Adipocyte (in vitro differentiated cells): ENCODE measurements around the gene TOMM22.
A peak's percentile ranks its signal among the peaks of the same experiment; 100 is the strongest.
"Not testable (repeated sequence)": the region's sequence is repeated elsewhere in the genome, so short reads cannot be mapped to it uniquely, and the experiment has no call there.

ENCODE experiments used
- DNase-seq: peaks from one replicate; pipeline ENCODE4 v3.0.0-alpha.2; 2015; ENCODE audit warnings: low read depth
- H3K27me3 ChIP-seq: replicated peaks from 2 replicates; pipeline ENCODE4 v1.7.0; 2013; ENCODE audit warnings: mild to moderate bottlenecking, low read length, moderate library complexity; ENCODE audit not compliant: control insufficient read depth, insufficient read depth
- H3K36me3 ChIP-seq: 2 replicates; pipeline ENCODE4 v1.7.0; 2013; ENCODE audit warnings: low read length, mild to moderate bottlenecking, moderate library complexity; ENCODE audit not compliant: control insufficient read depth, insufficient read depth, severe bottlenecking
- H3K4me1 ChIP-seq: 2 replicates; pipeline ENCODE4 v1.7.0; 2013; ENCODE audit warnings: mild to moderate bottlenecking, low read length, moderate library complexity; ENCODE audit not compliant: control insufficient read depth, insufficient read depth
- H3K4me3 ChIP-seq: 2 replicates; pipeline ENCODE4 v1.7.0; 2013; ENCODE audit warnings: mild to moderate bottlenecking, low read length, moderate library complexity
- H3K9ac ChIP-seq: 2 replicates; pipeline ENCODE4 v1.7.0; 2013; ENCODE audit warnings: mild to moderate bottlenecking, low read length, moderate library complexity
- H3K9me3 ChIP-seq: 2 replicates; pipeline ENCODE4 v1.7.0; 2013; ENCODE audit warnings: mild to moderate bottlenecking, low read length, moderate library complexity; ENCODE audit not compliant: control insufficient read depth

Gene TOMM22

DNA sequence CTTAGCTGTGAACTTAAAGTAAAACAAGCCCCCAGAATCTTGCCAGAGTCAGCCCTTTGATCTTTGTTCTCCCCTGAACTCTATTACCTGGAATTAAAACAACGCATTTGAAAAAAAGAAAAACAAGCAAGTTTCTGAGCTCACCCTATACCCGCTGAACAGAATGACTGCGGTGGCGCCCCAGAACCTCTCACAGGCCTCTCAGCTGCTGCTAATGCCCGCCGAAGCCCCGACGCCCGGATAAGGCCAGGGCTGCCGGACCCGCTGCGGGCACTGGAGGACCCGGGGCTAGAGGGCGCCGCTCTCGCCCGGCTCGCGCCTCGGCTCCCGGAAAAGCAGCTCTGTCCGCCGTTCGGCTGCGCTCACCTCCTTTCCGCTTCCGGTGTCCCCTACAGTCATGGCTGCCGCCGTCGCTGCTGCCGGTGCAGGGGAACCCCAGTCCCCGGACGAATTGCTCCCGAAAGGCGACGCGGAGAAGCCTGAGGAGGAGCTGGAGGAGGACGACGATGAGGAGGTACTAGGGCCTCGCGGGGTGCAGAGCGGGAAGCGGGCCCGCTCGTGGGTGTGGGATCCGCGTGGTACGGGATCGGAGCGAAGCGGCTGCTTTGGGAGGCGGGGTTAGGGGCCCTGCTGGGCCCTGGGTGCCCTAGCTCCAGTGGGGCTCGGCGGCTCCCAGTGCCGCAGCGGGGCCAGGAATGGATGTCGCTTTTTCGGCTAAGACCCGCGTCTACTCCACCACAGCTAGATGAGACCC is at the start of gene TOMM22:
Gene TOMM22, plus strand, starts transcription at position 376 of the 754 bp plus-strand sequence. Its CDS starts 22 bp downstream, at position 398.
- no peaks in the 10 kb centered on the region for H3K27me3 ChIP-seq
- H3K4me3 ChIP-seq = peak within 1 kb of the TSS; percentile 89
- H3K9ac ChIP-seq = peak within 1 kb of the TSS; percentile 97
- H3K9me3 ChIP-seq = no peaks in the 10 kb centered on the region
- peaks cover 36% of the 10 kb centered on the region for H3K36me3 ChIP-seq
- peaks cover 9% of the 10 kb centered on the region for H3K4me1 ChIP-seq
- peak; percentile 96 for DNase-seq

- H3K4me1 ChIP-seq = peaks cover 9% of the 10 kb centered on the region
- no peaks in the 10 kb centered on the region for H3K36me3 ChIP-seq
- no peak for DNase-seq
- H3K9ac ChIP-seq = no peak overlapping the region
- H3K9me3 ChIP-seq = no peaks in the 10 kb centered on the region
- H3K27me3 ChIP-seq = no peaks in the 10 kb centered on the region
- no peak overlapping the region for H3K4me3 ChIP-seq
Observed at GRCh38 chr22:38632528-38632927, 49.2 kb upstream of the TOMM22 start.

- Histone ChIP-seq H3K27me3 (no peaks in the 10 kb centered on the region), H3K9me3 (no peaks in the 10 kb centered on the region), H3K4me3 (no peak overlapping the region), H3K36me3 (no peaks in the 10 kb centered on the region), H3K9ac (no peak overlapping the region), H3K4me1 (no peaks in the 10 kb centered on the region)
- DNase-seq = no peak
Observed at GRCh38 chr22:38638216-38638615, 43.5 kb upstream of the TOMM22 start.

GRCh38 chr22:38638728-38639127 is 43.0 kb upstream of the TOMM22 start:
- Histone ChIP-seq H3K4me1 (no peaks in the 10 kb centered on the region), H3K27me3 (no peaks in the 10 kb centered on the region), H3K4me3 (no peak overlapping the region), H3K9ac (no peak overlapping the region), H3K36me3 (no peaks in the 10 kb centered on the region), H3K9me3 (no peaks in the 10 kb centered on the region)
- no peak for DNase-seq

- DNase-seq = no peak
- Histone ChIP-seq H3K4me1 (no peaks in the 10 kb centered on the region), H3K36me3 (no peaks in the 10 kb centered on the region), H3K9me3 (no peaks in the 10 kb centered on the region), H3K4me3 (no peak overlapping the region), H3K9ac (no peak overlapping the region), H3K27me3 (no peaks in the 10 kb centered on the region)
Observed at GRCh38 chr22:38641476-38642040, 40.2 kb upstream of the TOMM22 start.

- not testable (repeated sequence) for H3K4me3 ChIP-seq, H3K9me3 ChIP-seq, DNase-seq, H3K36me3 ChIP-seq, H3K4me1 ChIP-seq, H3K9ac ChIP-seq, H3K27me3 ChIP-seq
Observed at GRCh38 chr22:38644245-38644644, 37.5 kb upstream of the TOMM22 start.

DNA sequence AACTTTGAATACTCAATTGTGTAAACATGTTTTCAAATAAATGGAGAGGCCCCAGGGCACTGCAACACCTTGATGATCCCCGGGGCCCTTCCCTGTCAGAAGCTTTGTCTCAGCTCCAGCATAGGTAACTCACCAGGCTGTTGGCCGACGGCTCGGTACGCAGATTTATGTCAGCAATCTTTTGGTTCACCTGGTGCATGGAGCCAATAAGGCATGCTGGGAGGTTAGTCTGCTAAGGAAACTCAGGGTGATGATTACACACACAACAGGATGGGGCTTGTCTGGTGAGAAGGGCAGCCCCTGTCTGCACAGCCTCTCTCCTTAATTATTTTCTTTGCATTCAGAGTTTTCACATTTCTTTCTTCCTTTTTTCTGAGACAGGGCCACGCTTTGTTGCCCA is 36.3 kb upstream of the TOMM22 start:
- DNase-seq = no peak
- Histone ChIP-seq H3K27me3 (no peaks in the 10 kb centered on the region), H3K4me3 (no peak overlapping the region), H3K36me3 (no peaks in the 10 kb centered on the region), H3K4me1 (no peaks in the 10 kb centered on the region), H3K9ac (no peak overlapping the region), H3K9me3 (no peaks in the 10 kb centered on the region)

DNA sequence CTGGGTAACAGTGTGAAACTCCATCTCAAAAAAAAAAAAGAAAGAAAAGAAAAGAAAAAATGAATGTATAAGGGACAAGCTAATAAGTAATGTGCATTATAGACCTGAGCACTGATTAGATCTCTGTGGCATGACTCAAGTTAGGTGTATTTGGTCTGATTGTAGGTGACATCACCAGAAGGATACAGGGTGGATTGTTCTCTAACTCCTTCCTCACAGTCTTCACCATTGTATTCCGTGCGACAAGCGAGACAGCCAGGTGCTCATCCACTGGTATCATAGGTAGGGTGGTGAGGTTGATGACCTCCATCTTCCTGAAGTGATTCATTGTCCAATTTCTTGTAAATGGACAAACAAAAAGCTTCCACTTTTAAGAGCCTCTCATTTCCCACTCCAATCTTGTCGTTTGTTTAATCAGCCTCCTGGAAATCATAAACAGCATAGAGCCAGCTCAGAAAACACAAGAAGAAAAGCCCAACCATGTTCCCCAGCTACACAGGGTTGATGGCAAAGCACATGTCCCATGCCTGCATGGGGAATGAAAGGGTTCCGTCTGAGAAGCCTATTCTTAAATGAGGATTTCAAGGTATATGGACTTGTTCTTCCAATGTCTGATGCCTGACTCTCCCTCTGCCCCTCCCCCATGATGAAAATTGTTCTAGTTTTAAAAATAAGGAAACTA is 31.8 kb upstream of the TOMM22 start:
- no peaks in the 10 kb centered on the region for H3K36me3 ChIP-seq
- H3K9me3 ChIP-seq = no peaks in the 10 kb centered on the region
- H3K4me3 ChIP-seq = no peak overlapping the region
- no peak overlapping the region for H3K9ac ChIP-seq
- no peak for DNase-seq
- H3K27me3 ChIP-seq = no peaks in the 10 kb centered on the region
- H3K4me1 ChIP-seq = no peaks in the 10 kb centered on the region

- no peak overlapping the region for H3K4me3 ChIP-seq
- no peak for DNase-seq
- no peaks in the 10 kb centered on the region for H3K36me3 ChIP-seq
- H3K9ac ChIP-seq = no peak overlapping the region
- peaks cover 13% of the 10 kb centered on the region for H3K4me1 ChIP-seq
- no peaks in the 10 kb centered on the region for H3K27me3 ChIP-seq
- no peaks in the 10 kb centered on the region for H3K9me3 ChIP-seq
Observed at GRCh38 chr22:38652859-38653258, 28.9 kb upstream of the TOMM22 start.

DNA sequence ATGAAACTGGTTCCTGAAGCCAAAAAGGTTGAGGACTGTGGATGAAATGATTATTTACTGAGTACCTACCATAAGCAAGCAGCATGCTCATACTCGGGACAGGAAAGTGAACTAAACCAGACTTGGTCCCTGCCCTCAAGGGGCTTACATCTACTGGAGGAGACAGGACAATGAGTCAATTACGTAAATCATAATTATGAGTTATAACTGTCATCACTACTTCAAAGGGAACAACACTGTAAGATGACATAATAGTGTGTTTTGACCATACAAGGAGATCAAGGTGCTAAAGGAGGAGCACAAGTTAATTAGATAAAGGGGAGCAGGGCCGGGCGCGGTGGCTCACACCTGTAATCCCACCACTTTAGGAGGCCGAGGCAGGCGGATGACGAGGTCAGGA is 28.0 kb upstream of the TOMM22 start:
- H3K4me1 ChIP-seq = peaks cover 13% of the 10 kb centered on the region
- no peak overlapping the region for H3K4me3 ChIP-seq
- no peak overlapping the region for H3K9ac ChIP-seq
- H3K36me3 ChIP-seq = no peaks in the 10 kb centered on the region
- no peaks in the 10 kb centered on the region for H3K9me3 ChIP-seq
- no peaks in the 10 kb centered on the region for H3K27me3 ChIP-seq
- DNase-seq = no peak

GRCh38 chr22:38655519-38656255 is 26.1 kb upstream of the TOMM22 start:
- peak; percentile 53 for DNase-seq

More at GRCh38 chr22:38655519-38656255, 26.1 kb upstream of the TOMM22 start:
- Histone ChIP-seq H3K9ac (peak overlapping the region; percentile 100), H3K27me3 (no peaks in the 10 kb centered on the region), H3K9me3 (no peaks in the 10 kb centered on the region), H3K36me3 (no peaks in the 10 kb centered on the region), H3K4me1 (peaks cover 13% of the 10 kb centered on the region), H3K4me3 (peak overlapping the region; percentile 92)
